Endothelial cell of umbilical vein (primary cell): ENCODE results near the gene IMPG1. TPM values are rescaled to one million over a fixed set of nuclear protein-coding genes. Genes with fewer than 3 reads are reported as not detected.
"Not testable (repeated sequence)": the region's sequence is repeated elsewhere in the genome, so short reads cannot be mapped to it uniquely, and the experiment has no call there.

ENCODE experiments used
- BruUV-seq: library from RNA; stranded (reverse); fragments of 400-500 nt; replicated peaks from 2 replicates; lab custom pipeline; 2021; lab: Mats Ljungman, UMichigan
- CTCF ChIA-PET: fragments of 300-600, 350-600 bp; sonication (Branson Sonifier 250); formaldehyde crosslinking; loops from one replicate; lab custom pipeline; 2021; ENCODE audit warnings: antibody characterized with exemption, inconsistent platforms; lab: Charles Lee
- POLR2A ChIA-PET: fragments of 300-600, 350-600 bp; sonication (Branson Sonifier 250); formaldehyde crosslinking; loops from one replicate; lab custom pipeline; 2021; ENCODE audit warnings: antibody characterized with exemption, inconsistent platforms; lab: Charles Lee
- DNase-seq: peaks from one replicate; pipeline ENCODE4 v3.0.0-alpha.2; 2011; ENCODE audit warnings: low read depth, low spot score
- FAIRE-seq: peaks from 2 replicates; lab custom pipeline; 2011; peaks lifted over from hg19 to GRCh38; lab: Jason Lieb, UNC
- H2AFZ ChIP-seq: 2 replicates; pipeline ENCODE4 v1.6.0; 2012; ENCODE audit warnings: low read depth, low read length, control low read depth, inconsistent platforms
- H3K27ac ChIP-seq: 2 replicates; pipeline ENCODE4 v1.5.1; 2011; ENCODE audit warnings: low read depth, mild to moderate bottlenecking, control low read depth, low read length, moderate library complexity; ENCODE audit not compliant: insufficient read depth
- H3K27me3 ChIP-seq, 2 experiments: 2 replicates each; pipeline versions ENCODE4 v1.6.0 to v1.6.1; 2011; ENCODE audit warnings: low read length in 2 of 2, mixed read lengths in 1 of 2; ENCODE audit not compliant: control insufficient read depth in 2 of 2, insufficient read depth in 2 of 2
- H3K36me3 ChIP-seq, 2 experiments: 2 replicates in 1 of 2; 3 replicates in 1 of 2; pipeline ENCODE4 v1.5.1; 2011; ENCODE audit warnings: low read length in 2 of 2, mild to moderate bottlenecking in 1 of 2, moderate library complexity in 1 of 2; ENCODE audit not compliant: control insufficient read depth in 2 of 2, insufficient read depth in 2 of 2; ENCODE audit errors: extremely low read depth in 1 of 2
- H3K4me1 ChIP-seq: 3 replicates; pipeline ENCODE4 v1.5.1; 2011; ENCODE audit warnings: mild to moderate bottlenecking, low read length; ENCODE audit not compliant: control insufficient read depth, insufficient read depth; ENCODE audit errors: extremely low read depth
- H3K4me2 ChIP-seq: 2 replicates; pipeline ENCODE4 v1.6.1; 2011; ENCODE audit warnings: low read length, control low read depth, mixed read lengths; ENCODE audit not compliant: insufficient read depth
- H3K4me3 ChIP-seq, 3 experiments: fragments of 200-600 bp in 1 of 3; sonication (generic), shearing (Covaris generic) in 1 of 3; replicated peaks in 1 of 3; 2 replicates each; pipeline ENCODE4 v1.5.1; 2011 to 2016; ENCODE audit warnings: control low read depth in 3 of 3, low read length in 3 of 3, mild to moderate bottlenecking in 2 of 3, inconsistent platforms in 1 of 3, low read depth in 1 of 3, moderate library complexity in 1 of 3; ENCODE audit not compliant: insufficient read depth in 1 of 3
- H3K79me2 ChIP-seq: 2 replicates; pipeline ENCODE4 v1.6.0; 2012; ENCODE audit warnings: low read length, inconsistent platforms; ENCODE audit not compliant: control insufficient read depth, insufficient read depth
- H3K9ac ChIP-seq: replicated peaks from 2 replicates; pipeline ENCODE3; 2011; ENCODE audit warnings: low read length, control low read depth; ENCODE audit not compliant: insufficient read depth; ENCODE audit errors: extremely low read depth
- H3K9me1 ChIP-seq: replicated peaks from 3 replicates; pipeline ENCODE4 v1.6.0; 2011; ENCODE audit warnings: mild to moderate bottlenecking, low read length; ENCODE audit not compliant: control insufficient read depth, insufficient read depth; ENCODE audit errors: extremely low read depth
- H3K9me3 ChIP-seq: replicated peaks from 2 replicates; pipeline ENCODE4 v1.5.1; 2012; ENCODE audit warnings: low read length, inconsistent platforms; ENCODE audit not compliant: control insufficient read depth, insufficient read depth
- H4K20me1 ChIP-seq: replicated peaks from 2 replicates; pipeline ENCODE3; 2011; ENCODE audit warnings: mild to moderate bottlenecking, low read length; ENCODE audit not compliant: control insufficient read depth, insufficient read depth; ENCODE audit errors: extremely low read depth
- CTCF ChIP-seq, 2 donors: IDR thresholded peaks; 1 replicate in 1 of 2; 2 replicates in 1 of 2; pipeline ENCODE4 v1.5.1; 2011; ENCODE audit warnings: low read length in 2 of 2, mild to moderate bottlenecking in 2 of 2, moderate library complexity in 2 of 2, control low read depth in 1 of 2, inconsistent platforms in 1 of 2, low read depth in 1 of 2; ENCODE audit not compliant: insufficient read depth in 1 of 2; ENCODE audit errors: extremely low read depth in 1 of 2
- EZH2 ChIP-seq: IDR thresholded peaks from 2 replicates; pipeline ENCODE4 v1.6.1; 2012; ENCODE audit warnings: borderline replicate concordance, low read depth, mild to moderate bottlenecking, moderate library complexity, low read length, inconsistent platforms; ENCODE audit not compliant: severe bottlenecking
- FOS ChIP-seq: IDR thresholded peaks from 2 replicates; pipeline ENCODE4 v1.6.1; 2011; ENCODE audit warnings: mild to moderate bottlenecking, low read length, moderate library complexity, borderline replicate concordance; ENCODE audit not compliant: insufficient read depth
- GATA2 ChIP-seq: IDR thresholded peaks from 2 replicates; pipeline ENCODE4 v1.7.0; 2011; ENCODE audit warnings: low read depth, mild to moderate bottlenecking, moderate library complexity, mixed read lengths, low read length; ENCODE audit not compliant: insufficient read length, insufficient read depth
- JUN ChIP-seq: IDR thresholded peaks from 2 replicates; pipeline ENCODE4 v1.6.1; 2011; ENCODE audit warnings: borderline replicate concordance, low read depth; ENCODE audit not compliant: insufficient read length, insufficient read depth
- MYC ChIP-seq: IDR thresholded peaks from one replicate; pipeline ENCODE4 v1.6.1; 2011; ENCODE audit warnings: mild to moderate bottlenecking, low read depth, low read length
- POLR2A ChIP-seq: IDR thresholded peaks from 2 replicates; pipeline ENCODE4 v1.6.1; 2012; ENCODE audit warnings: low read depth, mild to moderate bottlenecking, control low read depth, low read length
- POLR2AphosphoS5 ChIP-seq: IDR thresholded peaks from 2 replicates; pipeline ENCODE4 v1.6.1; 2012; ENCODE audit warnings: low read depth, mild to moderate bottlenecking, control low read depth, low read length, moderate library complexity; ENCODE audit not compliant: insufficient read depth
- dilution Hi-C: fragments of 300-500 bp; cut with MboI; formaldehyde crosslinking; loops from one replicate; pipeline ENCODE4 v1.15.0; 2019; ENCODE audit warnings: low sequenced_read_pairs; ENCODE audit not compliant: extremely low pct_ligation_motif_present
- intact Hi-C: fragments of 100-400 bp; cut with micrococcal nuclease; formaldehyde crosslinking; loops from one replicate; pipeline ENCODE4 v1.10.0; 2022
- polyA plus RNA-seq, 4 experiments: library from polyadenylated mRNA; depleted of rRNA in 3 of 4; stranded (reverse) in 3 of 4; unstranded in 1 of 4; fragments of >200 nt; gene quantifications; 2 replicates each; pipeline versions ENCODE4 v1.2.1 to v1.2.3, GENCODE V29; 2011 to 2012; ENCODE audit warnings: missing spikeins in 1 of 4
- total RNA-seq: library from RNA; stranded (reverse); gene quantifications from 2 replicates; pipeline ENCODE4 v1.2.3, GENCODE V29; 2021
- TF ChIP-seq, protein P1 (sequence below): IDR thresholded peaks from 2 replicates; pipeline ENCODE4 v1.6.1; 2011; ENCODE audit not compliant: insufficient read depth, insufficient read length

IMPG1 gene
- total and polyA plus RNA-seq, 2 donors (not counting 3 experiments of a cell fraction or from before 2014, with no cell fraction given) = not detected

DNA sequence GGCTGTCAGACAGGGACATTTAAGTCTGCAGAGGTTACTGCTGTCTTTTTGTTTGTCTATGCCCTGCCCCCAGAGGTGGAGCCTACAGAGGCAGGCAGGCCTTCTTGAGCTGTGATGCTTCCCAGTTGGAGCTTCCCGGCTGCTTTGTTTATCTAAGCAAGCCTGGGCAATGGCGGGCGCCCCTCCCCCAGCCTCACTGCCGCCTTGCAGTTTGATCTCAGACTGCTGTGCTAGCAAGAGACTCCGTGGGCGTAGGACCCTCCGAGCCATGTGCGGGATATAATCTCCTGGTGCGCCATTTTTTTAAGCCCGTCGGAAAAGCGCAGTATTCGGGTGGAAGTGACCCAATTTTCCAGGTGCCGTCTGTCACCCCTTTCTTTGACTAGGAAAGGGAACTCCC is 167.3 kb downstream of the IMPG1 start:
- POLR2A ChIA-PET, intact Hi-C loops, H3K79me2 ChIP-seq, H3K27ac ChIP-seq, FAIRE-seq, DNase-seq, H2AFZ ChIP-seq, H3K9me3 ChIP-seq, H3K4me3 ChIP-seq, dilution Hi-C loops, H3K9ac ChIP-seq, H3K36me3 ChIP-seq, BruUV-seq, H3K4me2 ChIP-seq, H3K9me1 ChIP-seq, H3K4me1 ChIP-seq, H3K27me3 ChIP-seq, H4K20me1 ChIP-seq: not testable (repeated sequence)
- CTCF ChIA-PET = interaction anchor here (2.6 kb wide), 1 partner anchor 12 kb away, joined by 15 read pairs; no protein-coding TSS in a partner anchor

GRCh38 chr6:75900216-75900615 is 172.2 kb downstream of the IMPG1 start:
- dilution Hi-C loops, H3K4me3 ChIP-seq, H2AFZ ChIP-seq, H3K36me3 ChIP-seq, POLR2A ChIA-PET, H3K27ac ChIP-seq, H4K20me1 ChIP-seq, DNase-seq, H3K9me3 ChIP-seq, FAIRE-seq, H3K9ac ChIP-seq, intact Hi-C loops, CTCF ChIA-PET, H3K9me1 ChIP-seq, H3K4me1 ChIP-seq, H3K4me2 ChIP-seq, H3K27me3 ChIP-seq, BruUV-seq, H3K79me2 ChIP-seq: not testable (repeated sequence)

DNA sequence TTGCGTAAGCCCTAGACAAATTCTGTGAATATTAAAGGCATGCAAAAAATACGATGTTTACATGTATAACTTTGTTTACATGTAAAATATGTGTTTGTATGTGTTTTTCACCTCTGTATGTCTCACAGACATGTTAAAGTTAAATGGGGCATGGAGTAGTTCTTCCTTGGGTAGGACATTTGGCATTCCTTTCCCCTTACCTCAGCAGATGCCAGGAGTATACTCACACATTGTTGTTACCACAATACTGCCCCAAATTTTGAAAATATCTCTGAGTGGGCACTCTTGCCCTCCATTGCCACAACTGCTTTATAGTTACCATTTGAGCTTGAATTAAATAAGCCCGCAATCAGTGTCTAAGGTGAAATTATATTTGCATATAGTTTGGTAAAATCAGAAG is 175.9 kb downstream of the IMPG1 start:
- no peaks in the 10 kb centered on the region for H3K79me2 ChIP-seq
- intact Hi-C loops = no loop called here
- H3K4me2 ChIP-seq = no peak overlapping the region
- H3K9me3 ChIP-seq = no peaks in the 10 kb centered on the region
- DNase-seq = no peak
- no peak overlapping the region for H2AFZ ChIP-seq
- no peak for FAIRE-seq
- ChIA-PET CTCF (interaction anchor here (0.6 kb wide), 1 partner anchor 158 kb away, joined by 5 read pairs; no protein-coding TSS in a partner anchor), POLR2A (no interaction called here)
- H3K9ac ChIP-seq = no peak overlapping the region
- H3K4me3 ChIP-seq = no peak overlapping the region
- BruUV-seq = no TSS peak
- H3K36me3 ChIP-seq = peaks cover 0 to 5% of the 10 kb centered on the region in 2 experiments
- H4K20me1 ChIP-seq = no peaks in the 10 kb centered on the region
- no peak overlapping the region for H3K27ac ChIP-seq
- dilution Hi-C loops = no loop called here
- no peaks in the 10 kb centered on the region for H3K27me3 ChIP-seq
- no peaks in the 10 kb centered on the region for H3K4me1 ChIP-seq
- TF ChIP-seq EZH2 = no peak
- TF ChIP-seq FOS = no peak
- no peak for TF ChIP-seq JUN
- TF ChIP-seq POLR2A = no peak
- TF ChIP-seq, protein P1, sequence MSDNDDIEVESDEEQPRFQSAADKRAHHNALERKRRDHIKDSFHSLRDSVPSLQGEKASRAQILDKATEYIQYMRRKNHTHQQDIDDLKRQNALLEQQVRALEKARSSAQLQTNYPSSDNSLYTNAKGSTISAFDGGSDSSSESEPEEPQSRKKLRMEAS = no peak
- TF ChIP-seq CTCF (IDR thresholded peaks at IDR 0.05; ENCODE audit: extremely low read depth in 1 of 2, insufficient read depth in 1 of 2, low read depth in 1 of 2, low read length in 2 of 2) = no peak
- no peak for TF ChIP-seq GATA2
- TF ChIP-seq MYC = no peak
- no peak for TF ChIP-seq POLR2AphosphoS5
- H3K9me1 ChIP-seq = no peaks in the 10 kb centered on the region
